Panc1 (cell line): ENCODE results near the gene YDJC. TPM values are rescaled to one million over a fixed set of nuclear protein-coding genes. Genes with fewer than 3 reads are reported as not detected.

Source experiments
- ATAC-seq: fragments of 200-7000 bp; cut with Tn5 transposase; 2 replicates; pipeline ENCODE4 v1.9.1; 2020; ENCODE audit warnings: mild to moderate bottlenecking, moderate library complexity
- BruUV-seq: library from RNA; stranded (reverse); fragments of 400-500 nt; replicated peaks from 2 replicates; lab custom pipeline; 2021; lab: Mats Ljungman, UMichigan
- CTCF ChIA-PET: fragments of 300-600 bp; sonication (Branson Sonifier 250); formaldehyde crosslinking; loops from one replicate; lab custom pipeline; 2022; ENCODE audit warnings: antibody characterized with exemption; lab: Charles Lee
- POLR2A ChIA-PET: fragments of 300-600 bp; sonication (Branson Sonifier 250); formaldehyde crosslinking; loops from one replicate; lab custom pipeline; 2022; ENCODE audit warnings: antibody characterized with exemption; lab: Charles Lee
- DNase-seq: peaks from one replicate; pipeline ENCODE4 v3.0.0-alpha.2; 2010; ENCODE audit warnings: low read depth, low spot score
- H3K27ac ChIP-seq: 2 replicates; pipeline ENCODE4 v1.5.1; 2011; ENCODE audit warnings: mild to moderate bottlenecking, low read length, inconsistent platforms
- H3K27me3 ChIP-seq: fragments of 200-500 bp; sonication (Bioruptor generic); 2 replicates; pipeline ENCODE4 v1.6.0; 2014; ENCODE audit warnings: low read length, inconsistent platforms; ENCODE audit not compliant: control insufficient read depth, insufficient read depth
- H3K36me3 ChIP-seq: fragments of 200-500 bp; sonication (Bioruptor generic); 2 replicates; pipeline ENCODE4 v1.5.1; 2014; ENCODE audit warnings: inconsistent platforms, mild to moderate bottlenecking, low read length, moderate library complexity; ENCODE audit not compliant: control insufficient read depth, insufficient read depth
- H3K4me1 ChIP-seq: 2 replicates; pipeline ENCODE4 v1.5.1; 2011; ENCODE audit warnings: inconsistent platforms, mild to moderate bottlenecking, low read length, moderate library complexity; ENCODE audit not compliant: control insufficient read depth, insufficient read depth
- H3K4me3 ChIP-seq, 2 experiments: 2 replicates each; pipeline ENCODE4 v1.5.1; 2011 to 2012; ENCODE audit warnings: low read depth in 2 of 2, low read length in 2 of 2, mild to moderate bottlenecking in 2 of 2, inconsistent platforms in 1 of 2, moderate library complexity in 1 of 2
- H3K9me3 ChIP-seq: fragments of 200-500 bp; sonication (Bioruptor generic); 2 replicates; pipeline ENCODE4 v1.5.1; 2014; ENCODE audit warnings: low read depth, mild to moderate bottlenecking, inconsistent platforms, low read length, moderate library complexity; ENCODE audit not compliant: control insufficient read depth, insufficient read depth
- CTCF ChIP-seq: fragments of 450-650 bp; IDR thresholded peaks from 2 replicates; pipeline ENCODE4 v1.5.1; 2017; ENCODE audit warnings: mild to moderate bottlenecking
- POLR2AphosphoS5 ChIP-seq: IDR thresholded peaks from 2 replicates; pipeline ENCODE4 v1.6.1; 2012; ENCODE audit warnings: mild to moderate bottlenecking, low read depth, low read length, moderate library complexity
- REST ChIP-seq, 2 experiments: IDR thresholded peaks; 2 replicates each; pipeline ENCODE4 v1.6.1; 2011 to 2012; ENCODE audit warnings: low read depth in 2 of 2, control low read depth in 1 of 2, low read length in 1 of 2, mild to moderate bottlenecking in 1 of 2, moderate library complexity in 1 of 2; ENCODE audit not compliant: insufficient read depth in 1 of 2
- SIN3A ChIP-seq: IDR thresholded peaks from 2 replicates; pipeline ENCODE4 v1.6.1; 2012; ENCODE audit warnings: low read depth, mild to moderate bottlenecking, low read length, moderate library complexity, borderline replicate concordance; ENCODE audit not compliant: insufficient read depth
- TCF7L2 ChIP-seq: IDR thresholded peaks from 2 replicates; pipeline ENCODE4 v1.6.1; 2011; ENCODE audit warnings: mild to moderate bottlenecking, low read depth, low read length, inconsistent platforms
- in situ Hi-C: cut with HindIII; loops from 2 replicates; pipeline ENCODE4 v1.10.0; 2016; ENCODE audit warnings: low sequenced_read_pairs, low pct_unique_long_range_greater_than_20kb
- intact Hi-C: fragments of 100-400 bp; cut with micrococcal nuclease; formaldehyde crosslinking; loops from one replicate; pipeline ENCODE4 v1.10.0; 2022; ENCODE audit not compliant: unreplicated experiment
- total RNA-seq: library from RNA; stranded (reverse); gene quantifications from one replicate; pipeline ENCODE4 v1.2.1, GENCODE V29; 2021; ENCODE audit not compliant: unreplicated experiment

The YDJC gene
- total RNA-seq, 1 experiment from 2014 or later: 60.6 TPM

GRCh38 chr22:21587803-21588611 is 41.8 kb downstream of the YDJC start:
- Histone ChIP-seq H3K4me1 (peaks cover 8% of the 10 kb centered on the region; the same call in 1 of the 2 replicates), H3K36me3 (peaks cover 2% of the 10 kb centered on the region; the same call in 1 of the 2 replicates), H3K27ac (no peak overlapping the region), H3K4me3 (no peak overlapping the region), H3K27me3 (no peaks in the 10 kb centered on the region), H3K9me3 (no peaks in the 10 kb centered on the region)
- BruUV-seq: no TSS peak
- CTCF ChIA-PET: no interaction called here
- ATAC-seq (no peak), DNase-seq (no peak)
- POLR2A ChIA-PET: no interaction called here
- in situ Hi-C loops (no loop called here), intact Hi-C loops (no loop called here)
- TF ChIP-seq POLR2AphosphoS5 (no peak), REST (IDR thresholded peaks at IDR 0.05; ENCODE audit: insufficient read depth in 1 of 2, low read depth in 2 of 2, low read length in 1 of 2) (no peak), CTCF (no peak), SIN3A (no peak), TCF7L2 (no peak)

- in situ Hi-C loops (no loop called here), intact Hi-C loops (no loop called here)
- Histone ChIP-seq H3K27ac (no peak overlapping the region), H3K27me3 (no peaks in the 10 kb centered on the region), H3K4me3 (no peak overlapping the region), H3K9me3 (no peaks in the 10 kb centered on the region), H3K36me3 (no peaks in the 10 kb centered on the region), H3K4me1 (no peaks in the 10 kb centered on the region; the same call in 1 of the 2 replicates)
- TF ChIP-seq CTCF (no peak), POLR2AphosphoS5 (no peak), SIN3A (no peak), TCF7L2 (no peak), REST (IDR thresholded peaks at IDR 0.05; ENCODE audit: insufficient read depth in 1 of 2, low read depth in 2 of 2, low read length in 1 of 2) (no peak)
- BruUV-seq: no TSS peak
- ATAC-seq: no peak
- POLR2A ChIA-PET: no interaction called here
- CTCF ChIA-PET: interaction anchor here (0.6 kb wide), 1 partner anchor 10 kb away, joined by 3 read pairs; no protein-coding TSS in a partner anchor
- no peak for DNase-seq
These were observed 44.4 kb downstream of the YDJC start for GRCh38 chr22:21585389-21585788.
